HG03097 (cell line): ENCODE data around the gene KATNAL1.
"Not testable (repeated sequence)": the region's sequence is repeated elsewhere in the genome, so short reads cannot be mapped to it uniquely, and the experiment has no call there.

Source experiments
- ATAC-seq: cut with Tn5 transposase; IDR thresholded peaks from one replicate; pipeline ENCODE4 v1.9.1; 2021; ENCODE audit not compliant: unreplicated experiment, low FRiP score

Gene KATNAL1

GRCh38 chr13:30224732-30225131 is 82.6 kb downstream of the KATNAL1 start:
- ATAC-seq = no peak

- ATAC-seq = no peak
These were observed 85.1 kb downstream of the KATNAL1 start for GRCh38 chr13:30222254-30222653.

GRCh38 chr13:30216111-30216510 is 91.2 kb downstream of the KATNAL1 start:
- ATAC-seq = no peak

GRCh38 chr13:30212256-30212655 is 95.1 kb downstream of the KATNAL1 start:
- no peak for ATAC-seq

GRCh38 chr13:30211745-30212144 is 95.6 kb downstream of the KATNAL1 start:
- ATAC-seq = no peak

GRCh38 chr13:30204564-30204963 is 102.8 kb downstream of the KATNAL1 start:
- ATAC-seq = no peak

- no peak for ATAC-seq
These were observed 111.3 kb downstream of the KATNAL1 start for GRCh38 chr13:30196025-30196424.

- ATAC-seq = no peak
These were observed 112.4 kb downstream of the KATNAL1 start for GRCh38 chr13:30194906-30195305.

- no peak for ATAC-seq
These were observed 113.8 kb downstream of the KATNAL1 start for GRCh38 chr13:30193279-30194234.

GRCh38 chr13:30192320-30193093 is 114.8 kb downstream of the KATNAL1 start:
- ATAC-seq = no peak

GRCh38 chr13:30191491-30192100 is 115.8 kb downstream of the KATNAL1 start:
- ATAC-seq = no peak

GRCh38 chr13:30186634-30187415 is 120.5 kb downstream of the KATNAL1 start:
- no peak for ATAC-seq

GRCh38 chr13:30181888-30182651 is 125.3 kb downstream of the KATNAL1 start:
- no peak for ATAC-seq

- no peak for ATAC-seq
These were observed 127.6 kb downstream of the KATNAL1 start for GRCh38 chr13:30179597-30180276.

- ATAC-seq = no peak
These were observed 128.4 kb downstream of the KATNAL1 start for GRCh38 chr13:30178976-30179375.

GRCh38 chr13:30175166-30175565 is 132.2 kb downstream of the KATNAL1 start:
- ATAC-seq = no peak

- not testable (repeated sequence) for ATAC-seq
These were observed 133.1 kb downstream of the KATNAL1 start for GRCh38 chr13:30174250-30174649.

- no peak for ATAC-seq
These were observed 134.1 kb downstream of the KATNAL1 start for GRCh38 chr13:30173303-30173610.

GRCh38 chr13:30172593-30173302 is 134.6 kb downstream of the KATNAL1 start:
- ATAC-seq = no peak
